ENCODE data around the gene CARD9.

GRCh38 chr9:136353757-136354488, 19.5 kb downstream of the CARD9 start:
- TF ChIP-seq POLR2A (IDR thresholded peaks at IDR 0.05; ENCODE audit: low read length) (no peak), GATA1 (IDR thresholded peaks at IDR 0.05; ENCODE audit: low read depth, low read length) (no peak)

Data from erythroblast (primary cell).